SK-N-SH treated with all-trans-retinoic acid at 6 μM for 48 hours (cell line): ENCODE measurements around the gene CACNB4.

Experiments
- ATAC-seq: fragments of 200-7000 bp; cut with Tn5 transposase; 3 replicates; pipeline ENCODE4 v1.9.1; 2020; ENCODE audit warnings: mild to moderate bottlenecking, moderate library complexity
- BACH2 ChIP-seq: fragments of 250-450 bp; sonication (Bioruptor Pico); IDR thresholded peaks from 2 replicates; pipeline ENCODE4 v1.9.0; 2021; ENCODE audit warnings: mild to moderate bottlenecking, borderline replicate concordance
- CSDC2 ChIP-seq: fragments of 250-450 bp; sonication (Bioruptor Pico); IDR thresholded peaks from 2 replicates; pipeline ENCODE4 v1.5.0; 2020; ENCODE audit warnings: mild to moderate bottlenecking, moderate library complexity
- ESRRG ChIP-seq: fragments of 250-450 bp; sonication (Bioruptor Pico); IDR thresholded peaks from 2 replicates; pipeline ENCODE4 v1.6.1; 2021; ENCODE audit warnings: mild to moderate bottlenecking
- GLIS3 ChIP-seq: fragments of 250-450 bp; sonication (Bioruptor Pico); IDR thresholded peaks from 2 replicates; pipeline ENCODE4 v1.5.0; 2020; ENCODE audit warnings: mild to moderate bottlenecking, moderate library complexity
- ISL1 ChIP-seq: fragments of 250-450 bp; sonication (Bioruptor Pico); IDR thresholded peaks from 2 replicates; pipeline ENCODE4 v2.1.2; 2022; ENCODE audit warnings: mild to moderate bottlenecking, moderate library complexity
- OSR1 ChIP-seq: fragments of 250-450 bp; sonication (Bioruptor Pico); IDR thresholded peaks from 2 replicates; pipeline ENCODE4 v1.8.0; 2022; ENCODE audit warnings: moderate library complexity, mild to moderate bottlenecking, inconsistent platforms
- PPARA ChIP-seq: fragments of 250-450 bp; sonication (Bioruptor Pico); IDR thresholded peaks from 2 replicates; pipeline ENCODE4 v1.5.0; 2020; ENCODE audit warnings: mild to moderate bottlenecking, borderline replicate concordance
- SNAI2 ChIP-seq: fragments of 250-450 bp; sonication (Bioruptor Pico); IDR thresholded peaks from 2 replicates; pipeline ENCODE4 v1.5.0; 2020; ENCODE audit warnings: mild to moderate bottlenecking, moderate library complexity
- TCF4 ChIP-seq: fragments of 250-450 bp; sonication (Bioruptor Pico); IDR thresholded peaks from 2 replicates; pipeline ENCODE4 v1.8.0; 2021; ENCODE audit warnings: mild to moderate bottlenecking, moderate library complexity, borderline replicate concordance
- ZC3H10 ChIP-seq: fragments of 250-450 bp; sonication (Bioruptor Pico); IDR thresholded peaks from 2 replicates; pipeline ENCODE4 v1.5.1; 2021; ENCODE audit warnings: mild to moderate bottlenecking, moderate library complexity
- ZFP3 ChIP-seq: fragments of 250-450 bp; sonication (Bioruptor Pico); IDR thresholded peaks from 2 replicates; pipeline ENCODE4 v1.5.0; 2020; ENCODE audit warnings: mild to moderate bottlenecking, moderate library complexity
- ZFP30 ChIP-seq: fragments of 450-650 bp; formaldehyde crosslinking; IDR thresholded peaks from 2 replicates; pipeline ENCODE4 v1.5.0; 2022; ENCODE audit warnings: mild to moderate bottlenecking, moderate library complexity
- ZNF565 ChIP-seq: fragments of 450-650 bp; formaldehyde crosslinking; conservative IDR thresholded peaks from 2 replicates; pipeline ENCODE4 v1.5.0; 2020; ENCODE audit warnings: low read depth, mild to moderate bottlenecking, moderate library complexity
- ZNF70 ChIP-seq: fragments of 450-650 bp; formaldehyde crosslinking; IDR thresholded peaks from 2 replicates; pipeline ENCODE4 v1.5.0; 2020; ENCODE audit warnings: mild to moderate bottlenecking, moderate library complexity
- ZNF8 ChIP-seq: fragments of 450-650 bp; formaldehyde crosslinking; IDR thresholded peaks from 2 replicates; pipeline ENCODE4 v1.5.0; 2020; ENCODE audit warnings: mild to moderate bottlenecking, moderate library complexity
- TF ChIP-seq, protein P1 (sequence below): fragments of 250-450 bp; sonication (Bioruptor Pico); IDR thresholded peaks from 2 replicates; pipeline ENCODE4 v1.8.0; 2021; ENCODE audit warnings: low read depth, mild to moderate bottlenecking, moderate library complexity, borderline replicate concordance
- TF ChIP-seq, protein P2 (sequence below): fragments of 250-450 bp; sonication (Bioruptor Pico); IDR thresholded peaks from 2 replicates; pipeline ENCODE4 v1.8.0; 2020; ENCODE audit warnings: mild to moderate bottlenecking, moderate library complexity, borderline replicate concordance
- TF ChIP-seq, protein P3 (sequence below): fragments of 250-450 bp; sonication (Bioruptor Pico); IDR thresholded peaks from 2 replicates; pipeline ENCODE4 v1.5.1; 2020; ENCODE audit warnings: low read depth, mild to moderate bottlenecking, moderate library complexity
- TF ChIP-seq, protein P4 (sequence below): fragments of 250-450 bp; sonication (Bioruptor Pico); IDR thresholded peaks from 2 replicates; pipeline ENCODE4 v1.5.1; 2021; ENCODE audit warnings: mild to moderate bottlenecking, moderate library complexity

CACNB4 gene

DNA sequence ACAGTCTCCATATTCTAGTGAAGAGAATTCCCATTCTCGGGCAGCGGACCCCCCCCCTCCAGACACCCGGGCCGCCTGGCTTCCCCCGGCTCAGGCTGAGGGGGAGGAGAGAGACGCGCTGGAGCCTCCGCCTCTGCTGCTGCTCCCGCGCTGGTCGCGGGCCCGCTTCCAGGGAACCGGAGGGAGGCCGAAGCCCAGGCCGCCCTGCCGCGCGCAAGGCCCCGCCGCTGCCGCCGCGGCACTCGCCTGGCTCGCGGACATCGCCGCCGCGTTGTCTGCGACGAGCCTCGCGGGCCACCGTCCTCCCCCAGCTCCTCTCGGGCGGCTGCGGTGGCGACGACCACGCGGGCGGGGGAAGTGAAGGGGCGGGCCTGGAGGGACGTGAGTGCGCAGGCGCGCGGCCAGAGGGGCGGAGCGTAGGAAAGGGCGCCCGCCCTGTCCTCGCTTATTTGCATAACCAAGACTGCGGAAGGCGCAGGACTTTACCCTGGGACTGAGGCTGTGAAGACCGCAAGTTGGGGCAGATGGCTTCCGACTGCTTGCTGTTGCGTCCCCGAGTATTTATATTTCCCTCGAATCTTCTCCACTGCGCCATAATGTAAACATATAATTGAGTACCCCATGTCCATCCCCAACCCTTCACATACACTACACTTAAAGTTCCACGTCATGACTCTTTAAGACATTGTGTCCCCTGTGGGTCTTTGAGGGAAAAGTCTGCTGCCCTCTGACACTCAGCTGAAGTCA lies 270.5 kb downstream of the CACNB4 start, which contains the start of gene ARL5A:
TSS of gene ARL5A (minus strand) at position 279 of the 747 bp plus-strand sequence. CDS start at position 34, 245 bp downstream.
- no peak for TF ChIP-seq GLIS3 (CRISPR knock-in tag)
- TF ChIP-seq ESRRG (CRISPR knock-in tag) = no peak
- no peak for TF ChIP-seq ZNF565 (CRISPR knock-in tag)
- TF ChIP-seq ZNF70 (CRISPR knock-in tag) = no peak
- TF ChIP-seq, protein P1, sequence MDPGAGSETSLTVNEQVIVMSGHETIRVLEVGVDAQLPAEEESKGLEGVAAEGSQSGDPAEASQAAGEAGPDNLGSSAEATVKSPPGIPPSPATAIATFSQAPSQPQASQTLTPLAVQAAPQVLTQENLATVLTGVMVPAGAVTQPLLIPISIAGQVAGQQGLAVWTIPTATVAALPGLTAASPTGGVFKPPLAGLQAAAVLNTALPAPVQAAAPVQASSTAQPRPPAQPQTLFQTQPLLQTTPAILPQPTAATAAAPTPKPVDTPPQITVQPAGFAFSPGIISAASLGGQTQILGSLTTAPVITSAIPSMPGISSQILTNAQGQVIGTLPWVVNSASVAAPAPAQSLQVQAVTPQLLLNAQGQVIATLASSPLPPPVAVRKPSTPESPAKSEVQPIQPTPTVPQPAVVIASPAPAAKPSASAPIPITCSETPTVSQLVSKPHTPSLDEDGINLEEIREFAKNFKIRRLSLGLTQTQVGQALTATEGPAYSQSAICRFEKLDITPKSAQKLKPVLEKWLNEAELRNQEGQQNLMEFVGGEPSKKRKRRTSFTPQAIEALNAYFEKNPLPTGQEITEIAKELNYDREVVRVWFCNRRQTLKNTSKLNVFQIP (CRISPR knock-in tag) = no peak
- TF ChIP-seq CSDC2 (CRISPR knock-in tag) = no peak
- TF ChIP-seq BACH2 = no peak
- TF ChIP-seq OSR1 (CRISPR knock-in tag) = no peak
- no peak for TF ChIP-seq ZFP3 (CRISPR knock-in tag)
- TF ChIP-seq TCF4 (CRISPR knock-in tag) = no peak
- TF ChIP-seq PPARA (CRISPR knock-in tag) = no peak
- TF ChIP-seq ZC3H10 (CRISPR knock-in tag) = no peak
- ATAC-seq = peak; percentile 96

DNA sequence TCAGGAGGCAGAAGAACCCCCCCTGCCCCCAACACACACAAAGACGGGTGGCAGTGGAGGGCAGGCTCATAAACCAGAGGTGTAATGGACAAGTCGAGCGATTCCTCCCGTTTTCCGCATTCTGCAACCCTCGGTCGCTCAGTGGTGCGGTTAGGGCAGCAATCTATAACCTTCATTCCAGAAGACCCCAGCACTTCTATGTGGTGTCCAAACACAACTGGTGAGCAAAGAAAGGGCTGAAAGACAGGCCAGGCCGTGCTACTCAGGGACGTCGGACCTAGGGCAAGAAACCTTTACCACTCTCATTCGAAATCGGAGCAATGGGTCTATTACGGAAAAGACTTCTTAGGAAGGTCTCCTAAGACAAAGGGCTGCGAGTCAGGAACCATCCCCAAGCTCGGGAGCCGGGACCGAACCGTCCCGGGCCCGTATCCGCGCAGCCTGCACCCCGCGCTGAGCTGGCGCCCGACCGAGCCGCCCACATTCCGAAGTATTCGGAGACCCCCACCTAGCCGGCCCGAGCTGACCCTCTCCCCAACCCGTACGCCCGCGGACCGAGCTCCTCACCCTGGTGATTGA lies 271.2 kb downstream of the CACNB4 start:
- peak; percentile 40 for ATAC-seq
- TF ChIP-seq, protein P2, sequence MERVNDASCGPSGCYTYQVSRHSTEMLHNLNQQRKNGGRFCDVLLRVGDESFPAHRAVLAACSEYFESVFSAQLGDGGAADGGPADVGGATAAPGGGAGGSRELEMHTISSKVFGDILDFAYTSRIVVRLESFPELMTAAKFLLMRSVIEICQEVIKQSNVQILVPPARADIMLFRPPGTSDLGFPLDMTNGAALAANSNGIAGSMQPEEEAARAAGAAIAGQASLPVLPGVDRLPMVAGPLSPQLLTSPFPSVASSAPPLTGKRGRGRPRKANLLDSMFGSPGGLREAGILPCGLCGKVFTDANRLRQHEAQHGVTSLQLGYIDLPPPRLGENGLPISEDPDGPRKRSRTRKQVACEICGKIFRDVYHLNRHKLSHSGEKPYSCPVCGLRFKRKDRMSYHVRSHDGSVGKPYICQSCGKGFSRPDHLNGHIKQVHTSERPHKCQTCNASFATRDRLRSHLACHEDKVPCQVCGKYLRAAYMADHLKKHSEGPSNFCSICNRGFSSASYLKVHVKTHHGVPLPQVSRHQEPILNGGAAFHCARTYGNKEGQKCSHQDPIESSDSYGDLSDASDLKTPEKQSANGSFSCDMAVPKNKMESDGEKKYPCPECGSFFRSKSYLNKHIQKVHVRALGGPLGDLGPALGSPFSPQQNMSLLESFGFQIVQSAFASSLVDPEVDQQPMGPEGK (CRISPR knock-in tag) = 0 out of 2 replicates have a peak, but pooled peaks have one; percentile 40
- no peak for TF ChIP-seq SNAI2

DNA sequence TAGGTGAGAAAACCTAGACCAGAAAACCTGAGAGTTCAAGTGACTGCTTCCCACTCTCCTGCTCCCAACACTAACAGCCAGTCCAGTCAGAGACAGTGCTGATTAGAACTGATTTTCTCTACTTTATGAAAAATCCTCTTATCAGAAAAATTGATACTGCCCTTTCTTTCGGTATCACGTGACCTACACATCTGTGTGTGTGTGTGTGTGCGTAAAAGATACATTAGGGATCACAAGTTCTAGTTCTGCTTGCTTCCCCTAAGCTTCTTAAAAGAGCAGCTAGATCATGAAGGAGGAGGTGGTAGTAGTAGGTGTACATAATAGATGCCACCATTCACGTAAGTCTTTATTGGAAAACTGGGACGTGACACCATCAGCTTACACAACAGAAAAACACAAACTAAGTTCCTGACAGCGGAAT lies 272.1 kb downstream of the CACNB4 start:
- ATAC-seq = no peak
- TF ChIP-seq CSDC2 (CRISPR knock-in tag) = no peak

DNA sequence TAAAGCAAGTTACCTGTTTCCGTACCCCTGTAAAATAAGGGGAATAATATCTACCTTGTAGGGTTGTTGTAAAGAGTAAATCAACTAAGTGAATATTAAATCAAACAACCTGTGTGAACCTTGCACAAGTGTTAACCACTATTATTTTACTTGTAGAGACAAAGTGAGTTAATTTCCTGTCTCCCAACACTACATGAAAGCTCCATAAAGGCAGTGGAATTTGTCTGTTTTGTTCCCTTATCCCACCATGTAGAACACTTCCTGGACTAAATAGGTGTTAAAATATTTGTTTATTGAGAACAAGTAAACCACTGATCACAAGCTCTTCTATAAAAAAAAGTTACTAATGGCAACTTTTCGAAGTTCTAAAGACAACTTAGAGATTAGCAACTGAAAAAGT lies 274.0 kb downstream of the CACNB4 start:
- no peak for TF ChIP-seq ZC3H10 (CRISPR knock-in tag)
- no peak for ATAC-seq

DNA sequence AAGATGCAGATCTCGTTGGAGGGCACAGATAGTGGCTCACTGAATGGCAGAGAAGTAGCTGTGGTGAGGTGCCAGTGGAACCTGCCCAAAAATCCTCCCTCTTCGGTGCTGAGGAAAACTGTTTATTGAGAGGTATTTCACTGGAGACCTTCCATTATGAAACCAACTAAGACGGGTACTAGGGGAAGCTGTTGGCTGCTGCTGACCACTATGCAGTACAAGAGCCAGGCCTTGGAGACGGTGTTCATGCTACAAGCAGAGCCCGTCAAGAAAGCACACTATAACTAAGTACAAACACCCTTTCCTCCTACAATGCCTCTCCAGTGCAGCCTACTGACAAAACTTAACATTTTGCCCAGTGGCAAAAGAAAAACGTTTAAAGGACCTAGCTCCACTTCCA lies 275.2 kb downstream of the CACNB4 start:
- ATAC-seq = no peak
- TF ChIP-seq, protein P1 (CRISPR knock-in tag) = no peak
- TF ChIP-seq ZFP30 = no peak
- TF ChIP-seq, protein P3, sequence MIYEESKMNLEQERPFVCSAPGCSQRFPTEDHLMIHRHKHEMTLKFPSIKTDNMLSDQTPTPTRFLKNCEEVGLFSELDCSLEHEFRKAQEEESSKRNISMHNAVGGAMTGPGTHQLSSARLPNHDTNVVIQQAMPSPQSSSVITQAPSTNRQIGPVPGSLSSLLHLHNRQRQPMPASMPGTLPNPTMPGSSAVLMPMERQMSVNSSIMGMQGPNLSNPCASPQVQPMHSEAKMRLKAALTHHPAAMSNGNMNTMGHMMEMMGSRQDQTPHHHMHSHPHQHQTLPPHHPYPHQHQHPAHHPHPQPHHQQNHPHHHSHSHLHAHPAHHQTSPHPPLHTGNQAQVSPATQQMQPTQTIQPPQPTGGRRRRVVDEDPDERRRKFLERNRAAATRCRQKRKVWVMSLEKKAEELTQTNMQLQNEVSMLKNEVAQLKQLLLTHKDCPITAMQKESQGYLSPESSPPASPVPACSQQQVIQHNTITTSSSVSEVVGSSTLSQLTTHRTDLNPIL (CRISPR knock-in tag) = no peak
- no peak for TF ChIP-seq ISL1 (CRISPR knock-in tag)
- no peak for TF ChIP-seq TCF4 (CRISPR knock-in tag)
- no peak for TF ChIP-seq SNAI2
- TF ChIP-seq, protein P4, sequence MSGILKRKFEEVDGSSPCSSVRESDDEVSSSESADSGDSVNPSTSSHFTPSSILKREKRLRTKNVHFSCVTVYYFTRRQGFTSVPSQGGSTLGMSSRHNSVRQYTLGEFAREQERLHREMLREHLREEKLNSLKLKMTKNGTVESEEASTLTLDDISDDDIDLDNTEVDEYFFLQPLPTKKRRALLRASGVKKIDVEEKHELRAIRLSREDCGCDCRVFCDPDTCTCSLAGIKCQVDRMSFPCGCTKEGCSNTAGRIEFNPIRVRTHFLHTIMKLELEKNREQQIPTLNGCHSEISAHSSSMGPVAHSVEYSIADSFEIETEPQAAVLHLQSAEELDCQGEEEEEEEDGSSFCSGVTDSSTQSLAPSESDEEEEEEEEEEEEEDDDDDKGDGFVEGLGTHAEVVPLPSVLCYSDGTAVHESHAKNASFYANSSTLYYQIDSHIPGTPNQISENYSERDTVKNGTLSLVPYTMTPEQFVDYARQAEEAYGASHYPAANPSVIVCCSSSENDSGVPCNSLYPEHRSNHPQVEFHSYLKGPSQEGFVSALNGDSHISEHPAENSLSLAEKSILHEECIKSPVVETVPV (CRISPR knock-in tag) = no peak
- TF ChIP-seq ZNF8 (CRISPR knock-in tag) = no peak
- TF ChIP-seq ZFP3 (CRISPR knock-in tag) = no peak
- TF ChIP-seq, protein P2 (CRISPR knock-in tag) = no peak
- TF ChIP-seq, all 23 proteins: peak for 0
